ENCODE measurements around the gene MVD. TPM values are rescaled to one million over a fixed set of nuclear protein-coding genes. Genes with fewer than 3 reads are reported as not detected.

Gene MVD
- total RNA-seq, 5 donors from 2014 or later (not counting 1 experiment from before 2014, with no cell fraction given): 52.3 to 81.4 (median 63.4) TPM

DNA sequence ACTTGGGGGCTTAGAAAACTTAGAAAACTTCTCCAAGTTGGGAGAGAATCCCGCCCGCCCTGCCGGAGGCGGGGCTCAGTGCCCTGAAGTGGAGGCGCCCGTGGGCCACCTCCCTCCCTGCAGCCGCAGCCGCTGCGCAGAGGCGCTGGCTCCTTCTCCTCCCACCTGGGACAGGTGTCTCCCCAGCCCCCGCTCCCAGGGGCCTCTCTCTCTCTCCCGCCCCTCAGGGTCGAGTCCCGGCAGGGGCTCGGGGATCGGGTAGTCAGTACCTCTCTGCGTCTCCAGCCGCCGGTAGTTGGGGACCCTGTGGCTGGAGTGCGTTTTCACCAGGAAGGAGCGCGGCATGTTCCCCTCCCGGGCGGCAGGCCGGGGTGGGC is 23.2 kb upstream of the MVD start:
- Histone ChIP-seq H3K4me1 (ENCODE audit: control insufficient read depth in 1 of 2, extremely low read depth in 1 of 2, insufficient read depth in 2 of 2, low read length in 2 of 2) (peaks cover 17 to 67% of the 10 kb centered on the region in 2 experiments), H3K27ac (ENCODE audit: low read length) (peak overlapping the region; percentile 54)
- peak overlapping the region; percentile 55 to 63 for H3K27ac Mint-ChIP-seq

DNA sequence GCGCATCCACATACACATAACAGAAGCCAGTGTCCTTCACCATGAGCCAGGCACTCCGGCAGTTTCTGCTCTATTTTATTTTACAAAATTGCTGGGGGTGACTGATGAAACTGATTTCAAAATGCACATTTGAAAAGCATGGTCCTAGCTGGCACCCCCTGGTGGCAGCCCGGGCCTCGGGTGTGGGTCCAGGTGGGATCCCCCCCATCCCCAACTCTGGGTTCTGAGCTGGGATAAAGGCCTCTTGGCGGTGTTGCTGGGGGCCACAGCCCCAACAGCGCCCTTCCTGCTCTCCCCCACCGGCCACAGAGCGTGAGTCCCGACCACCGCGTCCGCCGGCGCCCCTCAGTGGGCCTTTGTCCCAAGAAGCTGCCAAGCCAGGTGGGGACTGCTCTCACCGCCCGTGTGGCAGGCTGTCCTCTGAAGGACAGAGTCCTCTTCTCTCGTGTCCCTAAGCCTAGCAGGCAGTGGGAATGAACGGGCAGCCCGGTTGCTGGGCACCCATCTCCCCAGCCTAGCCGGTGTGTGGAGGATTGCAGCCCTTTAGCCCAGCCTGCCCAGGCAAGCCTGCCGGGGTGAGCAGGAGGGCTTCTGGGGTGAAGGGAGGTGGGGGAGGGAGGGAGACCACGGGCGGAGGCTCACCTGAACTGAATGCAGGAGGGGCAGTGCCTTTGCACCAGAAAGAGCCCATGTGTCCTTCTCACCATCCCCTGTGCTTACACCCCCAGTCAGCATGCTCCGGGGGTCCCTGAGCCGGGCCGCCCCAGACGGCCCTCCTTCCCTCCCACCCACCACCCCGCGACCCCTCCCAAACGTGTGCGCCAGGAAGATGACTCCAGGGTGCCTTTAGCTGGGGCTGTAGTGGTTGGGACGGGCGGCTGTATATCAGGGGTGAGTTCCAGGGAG is 22.5 kb upstream of the MVD start:
- Mint-ChIP-seq H3K27ac (peak overlapping the region; percentile 39 to 82), H3K36me3 (no peaks in the 10 kb centered on the region), H3K27me3 (no peaks in the 10 kb centered on the region), H3K4me1 (peaks cover 52 to 60% (median 55%) of the 10 kb centered on the region in 3 donors), H3K4me3 (peak overlapping the region; percentile 77 to 81 (median 79)), H3K9me3 (no peaks in the 10 kb centered on the region)
- ChIA-PET POLR2A (no interaction called here), CTCF (interaction anchor here (0.6 to 1.1 kb wide), 3 partner anchors 10 to 22 kb away, joined by 3 to 6 read pairs (median 3); no protein-coding TSS in a partner anchor)
- Histone ChIP-seq H3K9me3 (no peaks in the 10 kb centered on the region), H3K4me3 (ENCODE audit: control insufficient read depth in 1 of 2, extremely low read depth in 1 of 2, low read length in 1 of 2) (peak overlapping the region; percentile 69 to 94), H3K4me1 (ENCODE audit: control insufficient read depth in 1 of 2, extremely low read depth in 1 of 2, insufficient read depth in 2 of 2, low read length in 2 of 2) (peaks cover 20 to 67% of the 10 kb centered on the region in 2 experiments), H3K27ac (ENCODE audit: low read length) (peak overlapping the region; percentile 54), H3K36me3 (ENCODE audit: control insufficient read depth in 2 of 2, extremely low read depth in 1 of 2, insufficient read depth in 1 of 2, low read length in 1 of 2) (peaks cover 4 to 8% of the 10 kb centered on the region in 2 donors), H3K27me3 (replicated peaks in 1 of 2; ENCODE audit: control insufficient read depth in 2 of 2, extremely low read depth in 1 of 2, insufficient read depth in 2 of 2, low read length in 1 of 2) (peaks cover 0 to 5% of the 10 kb centered on the region in 2 experiments)
- peak; percentile 10 to 18 (median 16) for ATAC-seq (replicated peaks in 1 of 4)
- WGBS (ENCODE audit: insufficient coverage): 17% methylated on average over 20 of the region's 33 CpGs
- peak in 27 of 35 experiments; percentile 36 to 71 (median 60) for DNase-seq

More for the DNA sequence above, 23.2 kb upstream of the MVD start:
- DNase-seq (peak in 11 of 35 experiments; percentile 31 to 68 (median 45)), ATAC-seq (replicated peaks in 1 of 4) (peak; percentile 49 to 57 (median 55))
- ChIA-PET POLR2A (no interaction called here), CTCF (interaction anchor here (0.6 to 1.1 kb wide), 2 partner anchors 9 to 22 kb away, joined by 3 to 6 read pairs; no protein-coding TSS in a partner anchor)
- Mint-ChIP-seq H3K4me1 (peaks cover 55 to 62% (median 59%) of the 10 kb centered on the region in 3 donors), H3K4me3 (peak overlapping the region; percentile 77 to 81 (median 79)), H3K27me3 (peaks cover 0 to 2% of the 10 kb centered on the region in 2 donors), H3K9me3 (no peaks in the 10 kb centered on the region), H3K36me3 (no peaks in the 10 kb centered on the region)
- no peaks in the 10 kb centered on the region for H3K9me3 ChIP-seq
- H3K27me3 ChIP-seq (replicated peaks in 1 of 2; ENCODE audit: control insufficient read depth in 2 of 2, extremely low read depth in 1 of 2, insufficient read depth in 2 of 2, low read length in 1 of 2): peaks cover 0 to 5% of the 10 kb centered on the region in 2 experiments
- 0% methylated on average over 25 of the region's 25 CpGs for WGBS (ENCODE audit: insufficient coverage)
- H3K36me3 ChIP-seq (ENCODE audit: control insufficient read depth in 2 of 2, extremely low read depth in 1 of 2, insufficient read depth in 1 of 2, low read length in 1 of 2): peaks cover under 1 to 1% of the 10 kb centered on the region in 2 donors
- H3K4me3 ChIP-seq (ENCODE audit: control insufficient read depth in 1 of 2, extremely low read depth in 1 of 2, low read length in 1 of 2): peak overlapping the region; percentile 69 to 94

DNA sequence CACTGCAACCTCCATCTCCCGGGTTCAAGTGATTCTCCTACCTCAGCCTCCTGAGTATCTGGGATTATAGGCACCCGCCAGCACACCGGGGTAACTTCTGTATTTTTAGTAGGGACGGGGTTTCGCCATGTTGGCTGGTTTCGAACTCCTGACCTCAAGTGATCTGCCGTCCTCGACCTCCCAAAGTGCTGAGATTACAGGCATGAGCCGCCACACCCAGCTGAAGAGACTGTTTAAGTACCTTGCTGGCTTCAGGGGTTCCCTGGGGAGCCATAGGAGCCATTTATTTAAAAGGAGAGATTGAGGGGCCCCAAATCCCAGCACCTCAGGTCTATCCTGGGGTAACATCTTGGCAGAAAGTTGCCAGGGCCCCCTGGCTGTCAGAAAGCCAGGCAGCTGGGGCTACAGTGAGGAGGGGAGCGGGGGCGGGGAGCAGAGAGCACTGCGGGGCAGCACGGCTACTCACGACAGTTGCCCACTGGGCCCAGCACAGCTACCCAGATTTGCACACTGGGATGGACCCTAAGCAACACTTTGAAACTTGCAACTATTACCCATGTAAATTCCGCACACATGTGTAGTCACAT is 21.8 kb upstream of the MVD start:
- Mint-ChIP-seq H3K27me3 (no peaks in the 10 kb centered on the region), H3K4me3 (peak overlapping the region; percentile 77 to 81 (median 79)), H3K36me3 (no peaks in the 10 kb centered on the region), H3K9me3 (no peaks in the 10 kb centered on the region), H3K27ac (peak overlapping the region; percentile 52 to 82), H3K4me1 (peaks cover 49 to 56% (median 49%) of the 10 kb centered on the region in 3 donors)
- ATAC-seq (replicated peaks in 1 of 4) (no peak), DNase-seq (no peak)
- peaks cover 4 to 13% of the 10 kb centered on the region in 2 donors for H3K36me3 ChIP-seq (ENCODE audit: control insufficient read depth in 2 of 2, extremely low read depth in 1 of 2, insufficient read depth in 1 of 2, low read length in 1 of 2)
- H3K4me1 ChIP-seq (ENCODE audit: control insufficient read depth in 1 of 2, extremely low read depth in 1 of 2, insufficient read depth in 2 of 2, low read length in 2 of 2): peaks cover 20 to 65% of the 10 kb centered on the region in 2 experiments
- 94% methylated on average over 15 of the region's 15 CpGs for WGBS (ENCODE audit: insufficient coverage)
- POLR2A ChIA-PET: no interaction called here
- H3K27me3 ChIP-seq (replicated peaks in 1 of 2; ENCODE audit: control insufficient read depth in 2 of 2, extremely low read depth in 1 of 2, insufficient read depth in 2 of 2, low read length in 1 of 2): peaks cover 0 to 5% of the 10 kb centered on the region in 2 experiments
- H3K27ac ChIP-seq (ENCODE audit: low read length): peak overlapping the region; percentile 54
- H3K9me3 ChIP-seq: no peaks in the 10 kb centered on the region
- peak overlapping the region in 1 of 2 donors; percentile 94 for H3K4me3 ChIP-seq (ENCODE audit: control insufficient read depth in 1 of 2, extremely low read depth in 1 of 2, low read length in 1 of 2)
- CTCF ChIA-PET: interaction anchor here in 1 of 2 donors (0.7 kb wide), 1 partner anchor 16 kb away, joined by 3 read pairs; no protein-coding TSS in a partner anchor

DNA sequence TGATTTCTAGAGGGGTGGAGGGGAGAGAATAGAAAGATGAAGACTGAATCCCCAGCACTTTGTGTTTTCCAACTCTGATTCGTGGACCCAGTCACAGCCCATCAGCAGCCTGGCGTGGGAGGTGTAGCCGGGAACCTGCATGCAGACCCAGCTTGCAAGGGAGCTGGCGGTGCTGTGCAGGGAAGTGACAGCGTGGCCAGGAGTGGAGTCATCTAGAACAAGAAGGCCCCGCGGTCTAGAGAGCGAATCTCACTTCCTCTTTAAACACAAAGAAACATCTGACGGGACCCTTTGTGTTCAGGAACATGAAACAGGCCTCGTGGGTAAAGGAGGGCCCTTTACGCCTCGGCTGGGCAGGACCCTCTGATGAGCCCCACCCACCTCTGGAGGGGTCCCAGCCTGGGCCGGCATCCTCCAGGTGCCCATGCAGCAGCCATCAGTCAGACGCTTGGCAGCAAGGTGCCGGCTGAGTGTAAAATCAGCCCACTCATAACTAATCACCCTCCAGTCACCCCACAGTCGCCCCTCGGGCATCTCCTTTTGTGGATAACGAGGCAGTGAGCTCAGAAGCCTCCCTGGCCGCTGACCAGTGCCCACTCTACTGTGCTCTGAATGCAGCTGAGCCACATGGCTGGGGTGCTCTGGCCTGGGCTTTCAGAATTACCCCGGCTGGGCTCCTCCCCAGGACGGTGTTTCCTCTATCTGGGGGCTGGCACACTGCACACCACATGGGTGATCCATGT is 19.0 kb upstream of the MVD start:
- Histone ChIP-seq H3K27me3 (replicated peaks in 1 of 2; ENCODE audit: control insufficient read depth in 2 of 2, extremely low read depth in 1 of 2, insufficient read depth in 2 of 2, low read length in 1 of 2) (peaks cover 0 to 3% of the 10 kb centered on the region in 2 experiments), H3K4me3 (ENCODE audit: control insufficient read depth in 1 of 2, extremely low read depth in 1 of 2, low read length in 1 of 2) (peak overlapping the region; percentile 17 to 26), H3K27ac (ENCODE audit: low read length) (peak overlapping the region; percentile 70), H3K4me1 (ENCODE audit: control insufficient read depth in 1 of 2, extremely low read depth in 1 of 2, insufficient read depth in 2 of 2, low read length in 2 of 2) (peaks cover 18 to 69% of the 10 kb centered on the region in 2 experiments), H3K9me3 (no peaks in the 10 kb centered on the region), H3K36me3 (ENCODE audit: control insufficient read depth in 2 of 2, extremely low read depth in 1 of 2, insufficient read depth in 1 of 2, low read length in 1 of 2) (peaks cover 17 to 36% of the 10 kb centered on the region in 2 donors)
- Mint-ChIP-seq H3K9me3 (no peaks in the 10 kb centered on the region), H3K27me3 (no peaks in the 10 kb centered on the region), H3K27ac (peak overlapping the region; percentile 94 to 97), H3K36me3 (no peaks in the 10 kb centered on the region), H3K4me3 (peak overlapping the region; percentile 59 to 72 (median 65)), H3K4me1 (peaks cover 40 to 45% (median 44%) of the 10 kb centered on the region in 3 donors)
- 12% methylated on average over 15 of the region's 21 CpGs for WGBS (ENCODE audit: insufficient coverage)
- peak in 30 of 35 experiments; percentile 44 to 77 (median 56) for DNase-seq
- ChIA-PET CTCF (no interaction called here), POLR2A (interaction anchor here in 1 of 2 donors (0.5 kb wide), 1 partner anchor 21 kb away, joined by 4 read pairs; no protein-coding TSS in a partner anchor)
- ATAC-seq (replicated peaks in 1 of 4): peak; percentile 50 to 58 (median 54)

DNA sequence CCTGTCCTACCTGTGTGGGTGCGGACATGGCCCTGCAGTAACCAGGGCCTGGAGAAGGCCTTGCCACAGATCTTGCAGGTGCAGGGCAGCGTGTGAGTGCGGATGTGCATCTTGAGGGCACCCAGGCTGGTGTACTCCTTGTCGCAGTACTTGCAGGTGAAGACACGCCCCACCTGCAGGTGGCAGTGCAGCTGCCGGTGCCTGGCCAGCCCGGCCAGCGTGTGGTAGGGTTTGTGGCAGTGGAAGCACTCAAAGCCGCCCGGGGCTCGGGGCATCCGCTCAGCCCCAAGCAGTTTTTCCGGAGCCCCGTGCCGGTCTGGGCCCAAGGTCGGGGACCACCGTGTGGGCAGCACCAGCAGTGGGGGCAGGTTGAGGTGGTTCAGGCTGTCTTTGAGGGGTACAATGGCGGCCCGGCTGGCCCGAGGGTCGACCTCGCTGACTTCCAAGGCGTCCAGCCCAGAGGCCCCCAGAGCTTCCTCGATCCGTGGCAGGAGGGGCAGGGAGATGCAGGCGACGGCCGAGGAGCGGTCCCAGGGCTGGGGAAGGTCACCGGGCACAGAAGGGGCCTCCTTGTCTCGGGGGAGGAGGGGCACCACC is 18.3 kb upstream of the MVD start:
- no peaks in the 10 kb centered on the region for H3K27me3 ChIP-seq (replicated peaks in 1 of 2; ENCODE audit: control insufficient read depth in 2 of 2, extremely low read depth in 1 of 2, insufficient read depth in 2 of 2, low read length in 1 of 2)
- Mint-ChIP-seq H3K27me3 (no peaks in the 10 kb centered on the region), H3K4me3 (peak overlapping the region; percentile 28 to 72 (median 59)), H3K27ac (peak overlapping the region; percentile 94 to 97), H3K4me1 (peaks cover 40 to 45% (median 44%) of the 10 kb centered on the region in 3 donors), H3K36me3 (no peaks in the 10 kb centered on the region), H3K9me3 (no peaks in the 10 kb centered on the region)
- H3K4me1 ChIP-seq (ENCODE audit: control insufficient read depth in 1 of 2, extremely low read depth in 1 of 2, insufficient read depth in 2 of 2, low read length in 2 of 2): peaks cover 16 to 64% of the 10 kb centered on the region in 2 experiments
- H3K4me3 ChIP-seq (ENCODE audit: control insufficient read depth in 1 of 2, extremely low read depth in 1 of 2, low read length in 1 of 2): peak overlapping the region; percentile 17 to 26
- H3K27ac ChIP-seq (ENCODE audit: low read length): peak overlapping the region; percentile 70
- ChIA-PET POLR2A (interaction anchor here in 1 of 2 donors (0.5 to 0.6 kb wide), 2 partner anchors 20 to 60 kb away, joined by 3 to 4 read pairs; no protein-coding TSS in a partner anchor), CTCF (interaction anchor here in 1 of 2 donors (0.5 kb wide), 1 partner anchor 25 kb away, joined by 3 read pairs; the partner anchor contains the start of genes CTU2 and RNF166)
- DNase-seq (peak in 18 of 35 experiments; percentile 39 to 65 (median 52)), ATAC-seq (replicated peaks in 1 of 4) (peak; percentile 10 to 24 (median 20))
- peaks cover 23 to 43% of the 10 kb centered on the region in 2 donors for H3K36me3 ChIP-seq (ENCODE audit: control insufficient read depth in 2 of 2, extremely low read depth in 1 of 2, insufficient read depth in 1 of 2, low read length in 1 of 2)
- H3K9me3 ChIP-seq: no peaks in the 10 kb centered on the region
- 63% methylated on average over 27 of the region's 31 CpGs for WGBS (ENCODE audit: insufficient coverage)
